GM12878 (cell line): Measurements from ENCODE around the gene PRRC1. TPM values are rescaled to one million over a fixed set of nuclear protein-coding genes. Genes with fewer than 3 reads are reported as not detected.

ENCODE experiments used
- CREB1 ChIP-seq: IDR thresholded peaks from 2 replicates; pipeline ENCODE4 v1.6.1; 2012; ENCODE audit warnings: low read depth, mild to moderate bottlenecking, inconsistent platforms
- DPF2 ChIP-seq: fragments of 450-650 bp; IDR thresholded peaks from 2 replicates; pipeline ENCODE4 v1.6.1; 2017; ENCODE audit warnings: mild to moderate bottlenecking
- MLLT1 ChIP-seq: fragments of 450-650 bp; IDR thresholded peaks from 2 replicates; pipeline ENCODE4 v1.6.1; 2016; ENCODE audit warnings: mild to moderate bottlenecking
- SMAD1 ChIP-seq: fragments of 450-650 bp; IDR thresholded peaks from 2 replicates; pipeline ENCODE4 v1.6.1; 2018; ENCODE audit warnings: mild to moderate bottlenecking, low read depth; ENCODE audit not compliant: partially characterized antibody
- ZNF592 ChIP-seq: fragments of 450-650 bp; IDR thresholded peaks from 2 replicates; pipeline ENCODE4 v1.6.1; 2017; ENCODE audit warnings: mild to moderate bottlenecking, moderate library complexity
- ZSCAN29 ChIP-seq: fragments of 450-650 bp; IDR thresholded peaks from 2 replicates; pipeline ENCODE4 v1.6.1; 2017; ENCODE audit warnings: mild to moderate bottlenecking, moderate library complexity
- polyA plus RNA-seq, 11 experiments: library from polyadenylated mRNA; depleted of rRNA in 4 of 11; unstranded in 6 of 11; stranded (reverse) in 5 of 11; fragments of >200 nt; fragmentation: Nextera tagmentation in 4 of 11; fragmentation: Illumina TruSeq in 1 of 11; extraction: Ambion mirVana in 4 of 11; extraction: Trizol in 1 of 11; gene quantifications; 1 replicate in 1 of 11; 2 replicates in 10 of 11; pipeline versions ENCODE4 v1.2.1 to v1.2.3, GENCODE V29; 2011 to 2016; ENCODE audit warnings: inconsistent platforms in 2 of 11, missing spikeins in 2 of 11, low read depth in 1 of 11
- total RNA-seq, 4 experiments: library from RNA; depleted of rRNA in 3 of 4; stranded (reverse); fragments of >200 nt in 3 of 4; fragmentation: Illumina TruSeq in 1 of 4; extraction: Trizol in 1 of 4; gene quantifications; 2 replicates each; pipeline versions ENCODE4 v1.2.1 to v1.2.3, GENCODE V29; 2013 to 2021
- TF ChIP-seq, protein P1 (sequence below): IDR thresholded peaks from 2 replicates; pipeline ENCODE4 v1.6.1; 2012; ENCODE audit warnings: improper control_type of control experiment, low read depth, low read length; ENCODE audit not compliant: insufficient replicate concordance

PRRC1 gene
- total and polyA plus RNA-seq, 10 of the 15 experiments (the other 5 are each of a cell fraction or from before 2014, with no cell fraction given): 19.0 to 54.5 (median 31.0) TPM

DNA sequence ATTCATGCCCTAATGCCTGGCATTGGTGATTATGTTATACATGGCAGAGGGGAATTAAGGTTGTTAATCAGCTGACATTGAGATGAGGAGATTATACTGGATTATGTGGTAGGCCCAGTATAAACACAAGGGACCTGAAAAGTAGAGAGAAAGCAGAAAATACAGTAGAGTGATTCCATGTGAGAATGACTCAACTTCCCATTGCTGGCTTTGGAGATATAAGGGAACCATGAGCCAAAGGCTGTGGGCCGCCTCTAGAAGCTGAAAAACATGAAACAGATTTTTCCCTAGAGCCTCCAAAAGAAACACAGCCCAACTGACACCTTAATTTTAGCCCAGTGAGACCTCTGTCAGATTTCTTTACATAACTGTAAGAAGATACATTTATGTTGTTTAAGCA is 66.4 kb downstream of the PRRC1 start (continued):
- TF ChIP-seq, protein P1, sequence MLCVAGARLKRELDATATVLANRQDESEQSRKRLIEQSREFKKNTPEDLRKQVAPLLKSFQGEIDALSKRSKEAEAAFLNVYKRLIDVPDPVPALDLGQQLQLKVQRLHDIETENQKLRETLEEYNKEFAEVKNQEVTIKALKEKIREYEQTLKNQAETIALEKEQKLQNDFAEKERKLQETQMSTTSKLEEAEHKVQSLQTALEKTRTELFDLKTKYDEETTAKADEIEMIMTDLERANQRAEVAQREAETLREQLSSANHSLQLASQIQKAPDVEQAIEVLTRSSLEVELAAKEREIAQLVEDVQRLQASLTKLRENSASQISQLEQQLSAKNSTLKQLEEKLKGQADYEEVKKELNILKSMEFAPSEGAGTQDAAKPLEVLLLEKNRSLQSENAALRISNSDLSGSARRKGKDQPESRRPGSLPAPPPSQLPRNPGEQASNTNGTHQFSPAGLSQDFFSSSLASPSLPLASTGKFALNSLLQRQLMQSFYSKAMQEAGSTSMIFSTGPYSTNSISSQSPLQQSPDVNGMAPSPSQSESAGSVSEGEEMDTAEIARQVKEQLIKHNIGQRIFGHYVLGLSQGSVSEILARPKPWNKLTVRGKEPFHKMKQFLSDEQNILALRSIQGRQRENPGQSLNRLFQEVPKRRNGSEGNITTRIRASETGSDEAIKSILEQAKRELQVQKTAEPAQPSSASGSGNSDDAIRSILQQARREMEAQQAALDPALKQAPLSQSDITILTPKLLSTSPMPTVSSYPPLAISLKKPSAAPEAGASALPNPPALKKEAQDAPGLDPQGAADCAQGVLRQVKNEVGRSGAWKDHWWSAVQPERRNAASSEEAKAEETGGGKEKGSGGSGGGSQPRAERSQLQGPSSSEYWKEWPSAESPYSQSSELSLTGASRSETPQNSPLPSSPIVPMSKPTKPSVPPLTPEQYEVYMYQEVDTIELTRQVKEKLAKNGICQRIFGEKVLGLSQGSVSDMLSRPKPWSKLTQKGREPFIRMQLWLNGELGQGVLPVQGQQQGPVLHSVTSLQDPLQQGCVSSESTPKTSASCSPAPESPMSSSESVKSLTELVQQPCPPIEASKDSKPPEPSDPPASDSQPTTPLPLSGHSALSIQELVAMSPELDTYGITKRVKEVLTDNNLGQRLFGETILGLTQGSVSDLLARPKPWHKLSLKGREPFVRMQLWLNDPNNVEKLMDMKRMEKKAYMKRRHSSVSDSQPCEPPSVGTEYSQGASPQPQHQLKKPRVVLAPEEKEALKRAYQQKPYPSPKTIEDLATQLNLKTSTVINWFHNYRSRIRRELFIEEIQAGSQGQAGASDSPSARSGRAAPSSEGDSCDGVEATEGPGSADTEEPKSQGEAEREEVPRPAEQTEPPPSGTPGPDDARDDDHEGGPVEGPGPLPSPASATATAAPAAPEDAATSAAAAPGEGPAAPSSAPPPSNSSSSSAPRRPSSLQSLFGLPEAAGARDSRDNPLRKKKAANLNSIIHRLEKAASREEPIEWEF: no peak
- TF ChIP-seq ZNF592 (no peak), ZSCAN29 (no peak), SMAD1 (no peak), CREB1 (no peak), DPF2 (no peak), MLLT1 (no peak)
